ENCODE measurements around the gene AMDHD2. TPM values are rescaled to one million over a fixed set of nuclear protein-coding genes. Genes with fewer than 3 reads are reported as not detected.
A peak's percentile ranks its signal among the peaks of the same experiment; 100 is the strongest.
"Not testable (repeated sequence)": the region's sequence is repeated elsewhere in the genome, so short reads cannot be mapped to it uniquely, and the experiment has no call there.

AMDHD2 gene
- total RNA-seq, 2 donors from 2014 or later: 189 to 206 TPM

DNA sequence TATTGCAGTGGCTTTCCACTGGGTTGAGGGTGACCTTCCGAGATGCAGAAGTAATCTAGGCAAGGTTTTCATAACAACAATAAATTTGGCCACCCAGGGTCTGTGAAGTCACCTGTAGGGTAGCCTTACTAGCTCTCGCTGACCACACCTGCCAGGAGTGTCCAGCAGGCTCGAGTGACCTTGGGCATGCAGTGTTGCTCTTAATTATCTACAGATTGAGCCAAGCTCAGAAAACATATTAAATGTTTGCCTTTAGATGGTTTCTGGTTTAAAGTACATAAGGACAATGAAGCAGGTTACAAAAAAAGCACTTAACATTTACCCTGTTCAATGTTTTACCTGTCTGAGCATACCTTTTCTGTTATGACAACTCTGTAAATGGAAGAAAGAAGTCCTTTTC lies 43.4 kb upstream of the AMDHD2 start:
- H3K4me1 Mint-ChIP-seq: peaks cover 25% of the 10 kb centered on the region
- H3K9me3 ChIP-seq (ENCODE audit: control insufficient read depth, low read length, poor library complexity, severe bottlenecking): no peaks in the 10 kb centered on the region
- no peak for ATAC-seq
- H3K27me3 Mint-ChIP-seq: peaks cover 7% of the 10 kb centered on the region
- no peak for DNase-seq
- no peak overlapping the region for H3K27ac Mint-ChIP-seq
- H3K36me3 Mint-ChIP-seq (ENCODE audit: low read depth): no peaks in the 10 kb centered on the region
- peak overlapping the region; percentile 72 for H3K4me3 Mint-ChIP-seq

- Mint-ChIP-seq H3K27ac (no peak overlapping the region), H3K4me1 (peaks cover 26% of the 10 kb centered on the region)
These were observed 42.8 kb upstream of the AMDHD2 start for GRCh38 chr16:2477327-2477726.

GRCh38 chr16:2478279-2478678 lies 41.9 kb upstream of the AMDHD2 start:
- H3K27ac Mint-ChIP-seq: no peak overlapping the region
- peaks cover 1% of the 10 kb centered on the region for H3K27me3 Mint-ChIP-seq
- ATAC-seq (no peak), DNase-seq (no peak)
- no peak overlapping the region for H3K4me3 Mint-ChIP-seq
- H3K36me3 Mint-ChIP-seq (ENCODE audit: low read depth): no peaks in the 10 kb centered on the region
- H3K9me3 ChIP-seq (ENCODE audit: control insufficient read depth, low read length, poor library complexity, severe bottlenecking): no peaks in the 10 kb centered on the region
- peaks cover 26% of the 10 kb centered on the region for H3K4me1 Mint-ChIP-seq

More at GRCh38 chr16:2477327-2477726, 42.8 kb upstream of the AMDHD2 start:
- Mint-ChIP-seq H3K27me3 (peaks cover 7% of the 10 kb centered on the region), H3K4me3 (no peak overlapping the region), H3K36me3 (ENCODE audit: low read depth) (no peaks in the 10 kb centered on the region)
- ATAC-seq (no peak), DNase-seq (no peak)
- H3K9me3 ChIP-seq (ENCODE audit: control insufficient read depth, low read length, poor library complexity, severe bottlenecking): no peaks in the 10 kb centered on the region

DNA sequence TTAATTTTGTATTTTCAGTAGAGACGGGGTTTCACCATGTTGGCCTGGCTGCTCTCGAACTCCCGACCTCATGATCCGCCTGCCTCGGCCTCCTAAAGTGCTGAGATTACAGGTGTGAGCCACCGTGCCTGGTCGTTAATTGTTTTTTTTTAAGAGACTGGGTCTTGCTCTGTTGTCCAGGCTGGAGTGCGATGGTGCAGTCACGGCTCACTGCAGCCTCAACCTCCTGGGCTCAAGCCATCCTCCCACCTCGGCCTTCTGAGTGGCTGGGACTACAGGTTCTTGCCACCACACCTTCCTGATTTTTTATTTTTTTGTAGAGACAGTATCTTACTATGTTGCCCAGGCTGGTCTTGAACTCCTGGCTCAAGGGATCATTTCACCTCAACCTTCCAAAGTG lies 40.2 kb upstream of the AMDHD2 start:
- H3K27ac Mint-ChIP-seq; H3K9me3 ChIP-seq (ENCODE audit: control insufficient read depth, low read length, poor library complexity, severe bottlenecking); H3K36me3 Mint-ChIP-seq (ENCODE audit: low read depth); DNase-seq; H3K27me3 Mint-ChIP-seq; ATAC-seq; H3K4me3 Mint-ChIP-seq: not testable (repeated sequence)
- peaks cover 36% of the 10 kb centered on the region for H3K4me1 Mint-ChIP-seq

DNA sequence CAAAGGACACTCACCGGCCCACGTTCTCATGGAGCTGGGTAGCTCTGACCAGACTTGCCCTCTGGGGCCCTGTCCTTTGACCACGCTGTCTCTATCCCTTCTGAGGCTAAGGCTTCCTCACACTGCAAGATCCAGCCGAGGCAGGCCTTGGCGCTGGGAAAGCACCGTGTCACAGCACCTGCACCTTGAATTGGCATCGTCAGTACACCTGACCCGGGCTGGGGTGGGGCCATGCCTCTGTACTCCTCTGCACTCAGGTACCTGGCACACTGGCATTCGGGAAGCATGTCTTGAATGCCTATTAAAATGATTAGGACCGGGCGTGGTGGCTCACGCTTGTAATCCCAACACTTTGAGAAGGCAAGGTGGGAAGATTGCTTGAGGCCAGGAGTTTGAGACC lies 39.2 kb upstream of the AMDHD2 start:
- no peak overlapping the region for H3K27ac Mint-ChIP-seq
- peaks cover 38% of the 10 kb centered on the region for H3K4me1 Mint-ChIP-seq
- no peaks in the 10 kb centered on the region for H3K9me3 ChIP-seq (ENCODE audit: control insufficient read depth, low read length, poor library complexity, severe bottlenecking)
- no peak for ATAC-seq
- no peak for DNase-seq
- no peak overlapping the region for H3K4me3 Mint-ChIP-seq
- H3K27me3 Mint-ChIP-seq: no peaks in the 10 kb centered on the region
- H3K36me3 Mint-ChIP-seq (ENCODE audit: low read depth): no peaks in the 10 kb centered on the region

DNA sequence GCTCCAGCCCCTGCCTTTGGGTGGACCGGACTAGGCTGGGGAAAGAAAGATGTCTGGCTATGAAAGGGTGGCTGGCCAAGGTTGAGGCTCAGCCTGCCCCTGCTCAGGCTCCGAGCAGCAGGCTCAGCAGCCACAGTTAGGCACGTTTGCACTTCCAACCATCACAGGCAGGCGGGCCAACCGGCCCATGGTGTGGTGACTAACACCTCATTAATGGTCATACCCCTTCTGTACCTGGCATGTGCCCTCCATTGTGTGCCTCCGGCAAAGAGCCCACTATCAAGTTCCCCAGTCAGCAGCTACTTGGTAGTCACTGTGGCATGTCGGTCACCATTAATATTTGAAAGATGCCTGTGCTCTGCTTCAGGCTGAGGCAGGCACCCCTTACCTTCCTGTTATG lies 38.5 kb upstream of the AMDHD2 start:
- H3K4me3 Mint-ChIP-seq: no peak overlapping the region
- ATAC-seq (no peak), DNase-seq (no peak)
- H3K36me3 Mint-ChIP-seq (ENCODE audit: low read depth): no peaks in the 10 kb centered on the region
- no peaks in the 10 kb centered on the region for H3K9me3 ChIP-seq (ENCODE audit: control insufficient read depth, low read length, poor library complexity, severe bottlenecking)
- H3K4me1 Mint-ChIP-seq: peaks cover 37% of the 10 kb centered on the region
- no peaks in the 10 kb centered on the region for H3K27me3 Mint-ChIP-seq
- no peak overlapping the region for H3K27ac Mint-ChIP-seq

- no peak for ATAC-seq
- H3K9me3 ChIP-seq (ENCODE audit: control insufficient read depth, low read length, poor library complexity, severe bottlenecking): no peaks in the 10 kb centered on the region
- Mint-ChIP-seq H3K4me1 (peaks cover 38% of the 10 kb centered on the region), H3K27ac (no peak overlapping the region), H3K4me3 (no peak overlapping the region), H3K36me3 (ENCODE audit: low read depth) (no peaks in the 10 kb centered on the region), H3K27me3 (no peaks in the 10 kb centered on the region)
- DNase-seq: no peak
These were observed 37.9 kb upstream of the AMDHD2 start for GRCh38 chr16:2482249-2482648.

DNA sequence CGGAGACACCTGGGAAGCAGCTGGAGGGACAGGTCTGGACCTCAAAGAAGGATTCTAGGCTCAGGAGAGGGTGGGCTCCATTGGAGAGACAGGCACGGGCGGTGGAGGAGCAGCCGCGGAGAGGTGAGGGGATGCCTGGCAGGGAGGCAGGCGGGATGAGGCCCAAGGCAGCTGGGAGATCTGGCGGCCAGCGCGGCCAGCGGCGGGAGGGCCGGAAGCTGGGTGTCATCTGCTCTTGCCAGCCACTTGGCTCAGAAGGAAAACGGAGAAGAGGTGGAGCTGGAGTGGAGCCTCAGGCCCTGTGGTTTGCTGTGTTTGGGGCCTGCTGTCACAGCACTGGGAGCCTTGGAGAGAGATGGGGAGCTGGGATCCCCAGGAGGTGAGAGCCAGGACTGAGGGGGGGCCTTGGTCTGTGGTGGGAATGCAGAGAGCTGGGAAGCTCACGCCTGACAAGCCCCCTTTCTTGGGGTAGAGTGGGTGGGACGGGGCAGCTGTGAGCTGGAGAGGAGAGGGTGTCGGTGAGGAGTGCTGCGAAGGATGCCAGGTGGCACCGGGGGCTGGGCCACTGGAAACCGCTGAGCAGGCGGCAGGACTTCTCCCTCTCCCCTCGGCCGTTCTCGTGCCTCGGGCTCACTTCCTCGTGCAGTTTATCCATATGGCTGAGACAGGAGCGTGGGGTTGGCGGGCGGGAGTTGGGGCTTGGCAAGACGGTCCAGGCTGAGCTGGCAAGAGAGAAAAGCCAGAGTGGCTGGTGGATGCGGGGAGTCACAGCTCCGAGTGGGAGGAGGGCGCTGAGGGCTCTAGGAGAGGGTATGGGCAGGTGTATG lies 37.2 kb upstream of the AMDHD2 start:
- Mint-ChIP-seq H3K4me1 (peaks cover 36% of the 10 kb centered on the region), H3K27me3 (no peaks in the 10 kb centered on the region), H3K27ac (no peak overlapping the region), H3K36me3 (ENCODE audit: low read depth) (no peaks in the 10 kb centered on the region), H3K4me3 (no peak overlapping the region)
- no peak for DNase-seq
- no peak for ATAC-seq
- H3K9me3 ChIP-seq (ENCODE audit: control insufficient read depth, low read length, poor library complexity, severe bottlenecking): no peaks in the 10 kb centered on the region

GRCh38 chr16:2483939-2484897 lies 36.0 kb upstream of the AMDHD2 start:
- ATAC-seq (no peak), DNase-seq (no peak)
- Mint-ChIP-seq H3K27ac (peak overlapping the region; percentile 70), H3K4me1 (peaks cover 36% of the 10 kb centered on the region), H3K4me3 (no peak overlapping the region), H3K27me3 (no peaks in the 10 kb centered on the region), H3K36me3 (ENCODE audit: low read depth) (no peaks in the 10 kb centered on the region)
- no peaks in the 10 kb centered on the region for H3K9me3 ChIP-seq (ENCODE audit: control insufficient read depth, low read length, poor library complexity, severe bottlenecking)

DNA sequence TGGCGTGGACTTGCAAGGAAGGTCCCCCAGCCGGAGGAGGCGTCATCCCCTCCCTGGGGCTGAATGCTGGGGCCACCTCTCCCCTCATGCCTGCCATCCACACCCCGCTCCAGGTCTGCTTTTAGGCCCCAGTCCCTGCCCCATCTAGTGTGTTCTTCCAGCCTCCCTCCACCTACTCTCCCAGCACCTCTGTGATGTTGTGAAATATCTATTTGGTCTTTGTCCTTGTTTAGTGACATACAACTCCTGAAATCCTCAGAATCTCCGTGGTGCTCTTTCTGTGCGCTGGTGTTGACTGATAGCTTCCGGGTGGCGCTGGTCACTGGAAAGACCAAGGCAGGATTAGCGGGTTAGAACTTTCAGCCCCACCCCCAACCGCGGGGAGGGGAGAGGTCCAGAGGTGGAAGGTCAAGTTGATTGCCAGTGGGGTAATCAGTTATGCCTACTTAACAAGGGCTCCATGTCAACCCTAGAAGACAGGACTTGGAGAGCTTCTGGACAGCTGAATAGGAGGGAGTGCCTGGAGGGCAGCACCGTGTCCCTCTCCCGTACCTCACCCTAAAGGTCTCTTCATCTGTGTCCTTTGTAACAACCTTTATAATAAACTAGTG lies 35.2 kb upstream of the AMDHD2 start:
- no peaks in the 10 kb centered on the region for H3K36me3 Mint-ChIP-seq (ENCODE audit: low read depth)
- H3K4me1 Mint-ChIP-seq: peaks cover 36% of the 10 kb centered on the region
- H3K27me3 Mint-ChIP-seq: no peaks in the 10 kb centered on the region
- H3K27ac Mint-ChIP-seq: peak overlapping the region; percentile 70
- DNase-seq (no peak), ATAC-seq (no peak)
- H3K9me3 ChIP-seq (ENCODE audit: control insufficient read depth, low read length, poor library complexity, severe bottlenecking): no peaks in the 10 kb centered on the region
- H3K4me3 Mint-ChIP-seq: no peak overlapping the region

- ATAC-seq: no peak
- Mint-ChIP-seq H3K4me3 (no peak overlapping the region), H3K27me3 (no peaks in the 10 kb centered on the region), H3K4me1 (peaks cover 34% of the 10 kb centered on the region), H3K36me3 (ENCODE audit: low read depth) (no peaks in the 10 kb centered on the region), H3K27ac (peak overlapping the region; percentile 70)
- no peak for DNase-seq
- no peaks in the 10 kb centered on the region for H3K9me3 ChIP-seq (ENCODE audit: control insufficient read depth, low read length, poor library complexity, severe bottlenecking)
These were observed 34.2 kb upstream of the AMDHD2 start for GRCh38 chr16:2485811-2486507.

DNA sequence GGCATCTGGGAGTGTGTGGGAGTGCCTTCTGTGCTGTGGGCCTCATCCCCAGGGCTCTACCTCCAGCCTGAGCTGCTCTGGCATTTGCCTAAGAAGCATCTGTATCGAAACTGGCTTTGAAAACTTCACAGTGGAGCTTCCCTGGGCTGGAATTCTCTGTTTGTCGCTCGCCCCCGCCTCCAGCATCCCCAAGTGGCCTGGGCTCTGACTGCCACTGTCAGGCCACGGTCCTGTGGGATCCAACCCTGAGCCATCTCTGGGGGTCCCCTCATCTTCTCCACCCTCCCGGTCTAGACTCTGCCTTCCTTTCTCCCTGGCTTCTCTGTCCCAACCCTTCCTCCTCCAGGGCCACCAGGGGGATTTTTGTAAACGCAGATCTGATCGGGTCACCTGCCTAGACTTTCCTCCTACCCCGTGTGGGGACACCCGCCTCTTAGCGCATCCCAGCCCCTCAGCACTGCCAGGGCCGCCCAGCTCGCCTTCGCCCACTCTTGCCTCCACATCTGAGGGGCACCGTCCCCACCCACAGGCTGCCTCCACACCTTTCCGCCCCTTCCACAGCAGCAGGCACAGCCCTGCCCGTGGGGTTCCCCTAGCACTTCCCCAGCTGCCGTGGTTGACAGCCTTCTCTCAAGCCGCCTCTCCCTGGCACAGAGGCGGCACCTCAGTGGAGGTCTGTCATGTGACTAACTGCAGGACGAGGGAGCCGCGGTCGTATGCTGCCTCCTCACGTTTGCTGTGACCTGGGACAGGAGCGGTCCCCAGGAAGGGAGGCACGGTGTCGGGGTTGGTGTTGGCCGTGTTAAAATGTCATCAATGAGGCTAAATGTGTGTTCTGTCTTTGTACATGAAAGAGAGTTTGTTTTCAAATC lies 33.3 kb upstream of the AMDHD2 start:
- H3K4me3 Mint-ChIP-seq: peak overlapping the region; percentile 86
- DNase-seq (peak; percentile 59 to 72 (median 69)), ATAC-seq (peak; percentile 99)
- no peaks in the 10 kb centered on the region for H3K36me3 Mint-ChIP-seq (ENCODE audit: low read depth)
- no peaks in the 10 kb centered on the region for H3K27me3 Mint-ChIP-seq
- peak overlapping the region; percentile 94 for H3K27ac Mint-ChIP-seq
- H3K4me1 Mint-ChIP-seq: peaks cover 33% of the 10 kb centered on the region
- H3K9me3 ChIP-seq (ENCODE audit: control insufficient read depth, low read length, poor library complexity, severe bottlenecking): no peaks in the 10 kb centered on the region
